Measurements from ENCODE around the gene ZSCAN9.

ZSCAN9 gene

GRCh38 chr6:28225056-28225834 is at the start of gene ZSCAN9:
Gene ZSCAN9, plus strand, starts transcription at chr6:28225275. Its CDS starts 1,810 bp downstream, at chr6:28227085.
- DNase-seq, result peak; percentile 33

GRCh38 chr6:28176373-28176772 is 48.7 kb upstream of the ZSCAN9 start:
- no peak for DNase-seq

- DNase-seq, result no peak
Measured at GRCh38 chr6:28182255-28182654, 42.8 kb upstream of the ZSCAN9 start.

GRCh38 chr6:28188111-28188979 is 36.7 kb upstream of the ZSCAN9 start:
- no peak for DNase-seq

- DNase-seq, result no peak
Measured at GRCh38 chr6:28200020-28200419, 25.1 kb upstream of the ZSCAN9 start.

GRCh38 chr6:28203201-28203600 is 21.9 kb upstream of the ZSCAN9 start:
- DNase-seq, result no peak

- no peak for DNase-seq
Measured at GRCh38 chr6:28205879-28206278, 19.2 kb upstream of the ZSCAN9 start.

GRCh38 chr6:28206527-28206926 is 18.5 kb upstream of the ZSCAN9 start:
- no peak for DNase-seq

- DNase-seq, result no peak
Measured at GRCh38 chr6:28206928-28207509, 18.1 kb upstream of the ZSCAN9 start.

- no peak for DNase-seq
Measured at GRCh38 chr6:28207510-28208110, 17.5 kb upstream of the ZSCAN9 start.

GRCh38 chr6:28208111-28208659 is 16.9 kb upstream of the ZSCAN9 start:
- no peak for DNase-seq

GRCh38 chr6:28209753-28210535 is 15.1 kb upstream of the ZSCAN9 start:
- no peak for DNase-seq

GRCh38 chr6:28211840-28212509 is 13.1 kb upstream of the ZSCAN9 start:
- DNase-seq, result no peak

GRCh38 chr6:28212510-28213212 is 12.4 kb upstream of the ZSCAN9 start:
- peak; percentile 66 for DNase-seq

- no peak for DNase-seq
Measured at GRCh38 chr6:28213213-28213523, 11.9 kb upstream of the ZSCAN9 start.

- DNase-seq, result no peak
Measured at GRCh38 chr6:28215425-28215824, 9.7 kb upstream of the ZSCAN9 start.

- DNase-seq, result no peak
Measured at GRCh38 chr6:28217890-28218289, 7.2 kb upstream of the ZSCAN9 start.

- DNase-seq, result no peak
Measured at GRCh38 chr6:28218312-28219248, 6.5 kb upstream of the ZSCAN9 start.

GRCh38 chr6:28220257-28221133 is 4.6 kb upstream of the ZSCAN9 start:
- DNase-seq, result no peak
